HG03025 (cell line): Measurements from ENCODE around the gene STK17B.
A peak's percentile ranks its signal among the peaks of the same experiment; 100 is the strongest.

ENCODE experiments used
- ATAC-seq: cut with Tn5 transposase; IDR thresholded peaks from one replicate; pipeline ENCODE4 v1.9.1; 2021; ENCODE audit warnings: mild to moderate bottlenecking, moderate library complexity; ENCODE audit not compliant: unreplicated experiment, low FRiP score

STK17B gene

GRCh38 chr2:196162586-196163175 lies 8.7 kb downstream of the STK17B start:
- no peak for ATAC-seq

DNA sequence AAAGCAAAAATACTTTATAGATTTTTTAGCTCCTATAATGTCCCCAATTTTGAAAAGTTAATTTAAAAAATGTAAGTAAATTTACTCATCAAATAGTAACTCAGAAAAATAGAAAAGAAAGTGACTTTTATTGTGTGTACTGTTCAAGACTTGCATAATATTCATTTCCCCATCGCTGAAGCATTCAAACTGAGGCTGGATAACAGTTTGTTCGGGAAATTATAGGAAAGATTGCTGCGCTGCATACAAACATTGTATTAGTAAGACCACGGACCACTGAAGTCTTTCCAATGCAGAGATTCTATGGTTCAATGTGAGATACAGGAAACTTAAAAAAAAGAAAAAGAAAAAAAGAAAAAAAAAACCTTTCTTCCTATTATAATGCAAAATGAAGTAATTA lies 10.4 kb downstream of the STK17B start:
- no peak for ATAC-seq

DNA sequence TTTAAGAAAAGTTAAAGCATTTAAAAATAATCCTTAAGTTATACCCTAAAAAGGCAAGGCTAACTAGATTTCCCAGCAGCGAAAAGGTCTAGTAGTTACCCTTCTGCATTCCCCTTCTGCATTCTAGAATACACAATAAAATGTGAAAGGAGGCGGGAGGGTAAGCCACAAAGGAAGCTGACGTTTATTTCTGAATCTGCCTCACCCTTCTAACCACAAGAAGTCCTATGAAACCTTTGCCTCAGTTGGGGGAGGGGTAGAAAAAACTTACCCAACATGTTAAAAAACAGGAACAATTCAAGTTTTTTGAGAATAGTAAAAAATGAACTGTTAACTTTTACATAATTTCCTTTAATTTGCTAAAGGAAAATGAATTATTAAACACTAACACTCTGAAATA lies 11.3 kb downstream of the STK17B start:
- peak; percentile 76 for ATAC-seq

DNA sequence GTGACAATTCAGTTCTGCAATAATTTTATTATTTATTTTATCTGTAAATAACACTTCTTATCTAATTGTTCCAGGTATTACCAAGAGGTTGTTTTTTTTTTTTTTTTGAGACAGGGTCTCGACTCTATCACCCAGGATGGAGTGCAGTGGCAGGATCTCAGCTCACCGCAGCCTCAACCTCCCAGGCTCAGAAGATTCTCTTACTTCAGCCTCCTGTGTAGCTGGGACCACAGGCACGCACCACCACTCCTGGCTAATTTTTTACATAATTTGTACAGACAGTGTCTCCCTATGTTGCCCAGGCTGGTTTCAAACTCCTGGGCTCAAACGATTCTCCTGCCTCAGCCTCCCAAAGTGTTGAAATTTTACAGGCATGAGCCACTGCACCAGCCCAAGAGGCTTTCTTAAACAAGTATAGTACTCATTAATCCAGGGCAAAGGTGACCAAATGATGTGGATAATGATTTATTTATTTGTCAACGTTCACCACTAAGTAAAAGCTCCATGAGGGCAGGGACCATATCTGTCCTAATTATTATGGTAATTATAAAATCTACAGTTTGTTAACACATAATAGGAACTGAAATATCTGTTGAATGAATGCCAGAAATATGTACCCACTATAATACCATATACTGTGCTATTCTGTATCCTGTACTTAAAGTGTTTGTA lies 12.0 kb downstream of the STK17B start:
- ATAC-seq, result no peak

DNA sequence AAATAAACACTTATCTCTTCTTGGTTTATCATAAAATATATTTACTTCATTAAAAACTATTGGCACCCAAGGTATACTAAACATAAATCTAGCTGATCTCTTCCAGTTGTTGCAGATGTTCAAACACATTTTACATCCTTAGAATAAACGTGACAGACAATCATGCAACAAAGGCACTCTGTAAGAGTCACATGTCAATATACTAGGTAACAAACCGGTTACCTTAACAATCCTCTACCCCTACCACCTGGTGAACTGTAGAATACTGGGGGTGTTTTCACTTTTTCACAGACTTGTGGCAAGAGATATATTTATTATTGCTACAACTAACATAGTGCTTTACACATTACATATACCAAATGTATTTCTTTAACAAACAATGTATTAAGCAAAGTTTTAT lies 15.8 kb downstream of the STK17B start:
- no peak for ATAC-seq

DNA sequence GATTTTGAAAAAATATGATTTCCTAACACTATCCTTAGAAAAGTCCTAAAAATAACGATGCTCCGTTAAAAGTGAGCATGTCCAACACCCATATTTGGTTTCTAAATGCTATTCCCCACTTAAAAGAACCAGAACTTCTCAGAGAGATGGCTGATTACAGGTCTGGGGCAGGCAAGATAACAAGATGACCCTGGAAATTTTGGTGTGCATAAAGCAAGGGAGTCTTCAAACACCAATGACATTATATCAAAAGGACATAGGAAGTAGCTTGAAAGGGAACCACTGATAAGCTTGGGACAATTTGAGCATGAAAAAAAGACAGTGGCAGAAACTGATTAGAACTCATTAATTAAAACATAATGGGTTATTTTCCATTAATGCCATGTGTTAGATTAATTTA lies 17.9 kb downstream of the STK17B start:
- no peak for ATAC-seq

GRCh38 chr2:196149948-196150347 lies 21.4 kb downstream of the STK17B start:
- ATAC-seq, result no peak

DNA sequence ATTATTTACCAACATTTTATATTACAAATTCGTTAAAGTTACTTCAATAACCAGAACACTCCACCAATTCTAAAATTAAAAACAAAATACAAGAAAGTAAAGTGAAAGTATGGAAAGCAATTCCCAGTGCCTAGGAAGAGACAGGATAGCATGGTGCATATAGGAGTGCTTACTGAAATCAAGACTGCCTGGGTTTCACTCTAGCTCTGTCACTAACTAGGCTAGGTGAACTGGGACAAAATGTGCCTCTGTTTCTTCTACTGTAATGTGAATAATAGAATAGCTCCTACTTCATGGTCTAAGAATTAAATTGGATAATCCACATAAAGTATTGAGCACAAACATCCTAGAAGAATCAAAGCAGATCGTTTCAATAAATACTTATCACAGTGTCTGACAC lies 22.6 kb downstream of the STK17B start:
- ATAC-seq, result no peak

DNA sequence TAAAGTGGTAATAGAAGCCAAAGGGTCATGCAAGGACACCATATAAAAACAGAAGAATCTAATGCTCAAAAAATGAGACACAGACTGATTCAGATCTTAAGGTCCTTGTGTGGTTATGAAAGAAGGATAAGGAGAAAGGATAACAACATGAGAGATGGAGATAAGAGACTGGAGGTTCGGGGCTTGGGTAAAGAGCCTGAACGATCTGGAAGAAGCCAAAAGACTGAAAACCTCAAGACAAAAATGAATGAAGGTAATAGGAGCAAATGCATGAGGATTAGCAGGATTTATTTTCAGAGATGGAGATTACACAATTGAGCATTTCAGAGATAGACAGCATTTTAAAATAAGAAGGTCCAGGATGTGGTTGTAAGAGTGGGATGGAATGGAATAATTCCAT lies 26.1 kb downstream of the STK17B start:
- no peak for ATAC-seq

- ATAC-seq, result no peak
Measured at GRCh38 chr2:196144513-196145126, 26.8 kb downstream of the STK17B start.

DNA sequence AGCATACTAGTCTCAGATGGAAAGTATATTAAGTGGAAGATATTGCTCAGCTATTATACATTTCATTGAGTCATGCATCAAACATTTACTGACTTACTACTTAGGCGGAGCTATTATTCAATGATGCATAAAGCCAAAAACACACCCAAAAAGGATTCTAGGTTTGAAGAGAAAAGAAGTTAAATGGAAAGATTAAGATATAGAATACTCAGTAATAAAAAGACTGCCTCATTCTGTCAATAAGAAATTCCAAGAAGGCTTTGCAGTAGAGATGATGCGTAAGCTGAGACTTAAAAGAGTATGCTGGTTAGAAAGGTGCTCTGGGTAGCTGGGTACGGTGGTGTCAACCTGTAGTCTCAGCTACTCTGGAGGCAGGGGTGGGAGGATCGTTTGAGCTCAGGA lies 27.6 kb downstream of the STK17B start:
- ATAC-seq, result no peak

- ATAC-seq, result no peak
Measured at GRCh38 chr2:196142825-196143224, 28.6 kb downstream of the STK17B start.

DNA sequence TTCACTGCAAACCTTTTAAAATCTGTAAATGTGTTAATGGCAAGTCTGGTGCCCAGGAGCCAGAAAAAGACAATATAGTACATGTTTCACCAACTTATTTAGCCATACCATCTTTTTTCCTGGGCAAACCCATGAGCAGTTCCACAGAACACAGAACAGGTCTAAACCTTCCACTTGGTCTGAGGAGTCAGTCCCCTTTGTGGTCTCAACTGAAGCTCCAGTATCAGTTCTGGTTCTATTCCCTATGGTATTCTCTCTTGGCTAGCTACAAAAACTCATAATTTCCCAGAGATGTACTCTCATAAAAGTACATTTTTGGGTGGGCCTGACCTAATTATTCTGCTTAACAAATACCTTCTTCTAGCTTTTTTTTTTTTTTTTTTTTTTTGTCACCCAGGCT lies 31.2 kb downstream of the STK17B start:
- ATAC-seq, result no peak

DNA sequence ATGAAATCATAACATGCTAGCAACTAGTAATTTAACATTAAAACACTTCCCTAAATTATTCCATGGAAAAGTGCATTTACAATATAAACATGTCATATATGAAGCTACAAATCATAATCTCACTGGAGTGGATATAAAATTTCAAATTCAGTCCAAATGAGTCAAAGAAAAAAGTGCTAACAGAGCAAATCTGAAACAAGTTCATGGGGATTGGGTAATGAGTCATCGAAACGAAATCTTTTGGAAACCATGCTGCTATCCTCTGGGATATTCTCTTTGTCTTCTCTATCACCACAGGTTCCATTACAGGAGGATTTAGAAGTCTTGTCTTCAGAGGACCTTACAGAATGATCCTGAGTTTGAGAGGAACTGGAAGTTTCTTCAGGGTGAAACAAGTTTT lies 34.1 kb downstream of the STK17B start:
- no peak for ATAC-seq

DNA sequence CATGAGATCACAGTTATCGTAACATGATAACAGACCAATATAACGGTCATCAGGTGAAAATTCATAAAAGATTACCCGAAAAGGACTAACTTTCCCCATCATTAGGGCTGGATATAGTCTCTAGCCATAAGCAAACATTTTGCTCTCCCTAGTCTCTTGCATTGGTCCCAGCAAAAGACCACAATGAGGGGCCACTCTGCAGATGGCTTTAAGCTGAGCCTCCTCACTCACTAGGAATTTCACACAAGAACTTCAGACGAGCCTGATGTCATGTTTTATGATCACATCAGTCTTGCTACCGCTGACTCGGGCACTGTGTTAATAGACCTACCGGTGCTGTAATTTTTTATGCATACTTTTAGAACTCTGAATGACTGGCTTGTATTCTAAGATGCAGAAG lies 35.2 kb downstream of the STK17B start:
- no peak for ATAC-seq

DNA sequence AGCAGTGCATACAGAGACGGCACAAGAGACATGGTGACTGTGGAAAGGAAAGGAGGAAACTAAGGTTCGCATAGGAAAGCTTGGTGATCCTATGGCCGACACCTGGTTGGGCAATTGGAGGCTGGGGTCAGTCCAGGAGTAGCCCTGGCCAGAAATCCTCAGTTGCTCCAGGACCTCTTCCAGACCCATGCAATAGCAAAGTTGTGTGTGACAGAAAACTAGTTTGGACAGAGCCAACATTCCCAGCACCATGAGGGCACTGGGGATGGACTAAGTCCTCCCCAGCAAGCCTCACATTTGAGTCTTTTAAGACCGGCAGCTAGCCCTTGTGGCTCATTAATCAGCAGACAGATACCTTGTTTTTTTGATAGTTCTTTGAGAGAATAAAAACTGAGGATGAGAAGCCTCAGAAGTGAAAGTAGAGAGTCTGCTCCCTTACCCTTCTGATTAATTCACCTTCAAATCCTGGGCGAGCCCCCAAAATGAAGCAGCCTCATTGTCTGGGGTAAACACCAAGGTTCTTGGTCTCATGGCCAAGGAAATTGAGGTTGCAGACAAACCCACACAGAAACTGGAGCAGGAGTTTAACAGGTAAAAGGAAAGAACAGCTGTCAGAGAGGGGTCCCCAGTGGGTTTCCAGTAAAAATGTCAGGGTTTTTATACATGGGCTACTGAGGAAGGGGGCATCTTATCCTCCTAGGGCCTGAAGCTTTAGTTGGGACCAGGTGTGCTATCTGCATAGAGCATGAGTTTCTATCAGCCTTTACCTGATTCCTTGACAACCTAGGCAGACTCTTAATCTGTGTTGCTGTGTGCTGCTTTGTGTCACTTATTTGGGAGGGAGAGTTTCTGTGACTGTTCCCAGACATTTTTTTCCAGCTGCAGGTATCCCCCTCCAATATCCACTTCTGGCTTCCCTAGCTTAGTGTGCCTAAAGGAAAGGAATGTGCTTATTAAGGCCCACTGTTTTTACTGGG lies 39.1 kb downstream of the STK17B start:
- no peak for ATAC-seq

DNA sequence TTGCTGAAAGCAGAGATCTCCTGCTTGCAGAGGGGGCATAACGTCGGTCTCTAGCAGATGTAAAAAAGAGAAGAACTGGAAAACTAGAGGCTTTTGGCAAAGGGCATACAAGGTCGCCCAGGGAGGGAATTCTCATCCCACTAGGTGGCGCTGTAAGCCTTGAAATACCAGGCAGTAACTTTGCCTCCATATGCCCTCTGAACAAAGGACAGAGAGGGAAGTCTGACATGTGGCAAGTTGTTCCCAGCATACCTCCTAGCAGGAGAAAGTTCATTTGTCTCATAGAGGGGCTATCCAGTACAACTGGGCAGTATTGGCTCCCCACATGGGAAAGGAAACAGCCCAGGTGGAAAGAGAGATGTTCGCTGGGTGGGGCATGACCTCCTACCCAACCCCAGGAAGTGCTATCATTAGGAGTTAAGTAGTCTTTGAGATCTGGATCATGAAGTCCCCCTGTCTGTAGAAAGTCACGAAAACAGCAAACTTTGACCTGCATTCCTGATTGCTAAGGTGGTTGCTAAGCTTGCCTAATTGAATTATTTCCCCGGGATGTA lies 39.9 kb downstream of the STK17B start:
- no peak for ATAC-seq

GRCh38 chr2:196130039-196130825 lies 41.1 kb downstream of the STK17B start:
- ATAC-seq, result no peak

GRCh38 chr2:196128749-196129148 lies 42.6 kb downstream of the STK17B start:
- no peak for ATAC-seq

DNA sequence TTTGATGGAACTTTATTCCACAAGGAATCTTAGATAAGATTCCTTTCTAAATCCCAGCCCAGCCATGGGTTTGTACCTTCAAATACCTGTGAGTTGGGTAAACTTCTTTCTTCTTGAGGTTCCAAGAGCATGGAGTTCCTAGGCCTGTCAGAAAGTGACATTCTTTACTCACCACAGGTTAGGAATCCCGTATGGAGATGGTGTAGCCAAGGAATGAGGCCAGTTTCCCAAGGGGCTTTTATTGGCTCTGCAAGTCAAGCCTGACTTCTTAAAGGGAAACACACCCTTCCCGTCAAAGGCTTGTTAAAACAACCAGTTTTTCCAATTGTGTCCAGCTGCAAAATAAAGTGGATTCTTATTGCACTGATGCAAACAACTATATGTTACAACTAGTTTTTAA lies 45.8 kb downstream of the STK17B start:
- ATAC-seq, result no peak
